Medulla oblongata (tissue), 1 donor: Measurements from ENCODE around the gene GSC2.

Experiments used
- DNase-seq: peaks from one replicate; pipeline ENCODE4 v3.0.0-alpha.2; 2015; ENCODE audit errors: extremely low spot score

The GSC2 gene

GRCh38 chr22:19152942-19153883 is 3.1 kb upstream of the GSC2 start:
- no peak for DNase-seq

- no peak for DNase-seq
These were observed 1.5 kb upstream of the GSC2 start for GRCh38 chr22:19151329-19152191.

- no peak for DNase-seq
These were observed 613 bp upstream of the GSC2 start for GRCh38 chr22:19150482-19151328.

DNA sequence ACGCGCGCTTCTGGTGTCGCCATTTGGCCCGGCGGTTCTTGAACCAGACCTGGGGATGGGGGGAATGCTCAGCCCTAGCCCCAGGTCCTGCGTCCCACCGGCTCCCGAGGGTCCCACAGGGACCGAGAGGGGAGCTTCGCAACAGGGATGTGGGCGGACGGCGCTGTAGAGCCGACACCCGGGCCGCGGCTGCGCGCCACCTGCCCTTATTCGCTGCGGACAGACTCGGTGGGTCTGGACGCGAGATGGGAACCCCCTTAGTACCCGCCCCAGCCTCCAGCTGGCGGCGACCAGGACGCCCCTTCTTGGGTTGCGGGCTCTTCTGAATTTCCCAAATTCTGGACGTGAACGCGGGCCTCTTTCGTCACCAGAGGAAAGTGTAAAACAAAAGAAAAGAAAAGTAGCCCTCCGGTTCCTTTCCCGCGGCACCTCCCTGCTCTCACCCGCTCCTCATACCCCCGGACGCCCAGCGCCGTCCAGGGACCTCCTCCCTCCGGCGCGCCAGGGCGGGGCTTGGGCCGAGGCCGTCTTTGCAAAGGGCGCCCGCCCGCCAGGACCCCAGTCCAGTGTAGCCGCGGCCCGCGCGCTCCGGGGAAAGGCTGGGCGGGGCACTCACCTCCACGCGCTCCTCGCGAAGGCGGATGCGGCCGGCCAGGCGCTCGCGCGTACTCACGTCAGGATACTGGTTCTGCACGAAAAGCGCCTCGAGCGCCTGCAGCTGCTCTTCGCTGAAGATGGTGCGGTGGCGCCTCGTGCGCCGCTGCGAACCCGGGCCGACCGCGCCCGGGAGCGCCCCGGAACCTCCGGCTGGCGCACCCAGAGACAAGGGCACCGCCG is 827 bp downstream of the GSC2 start:
- DNase-seq, result no peak

DNA sequence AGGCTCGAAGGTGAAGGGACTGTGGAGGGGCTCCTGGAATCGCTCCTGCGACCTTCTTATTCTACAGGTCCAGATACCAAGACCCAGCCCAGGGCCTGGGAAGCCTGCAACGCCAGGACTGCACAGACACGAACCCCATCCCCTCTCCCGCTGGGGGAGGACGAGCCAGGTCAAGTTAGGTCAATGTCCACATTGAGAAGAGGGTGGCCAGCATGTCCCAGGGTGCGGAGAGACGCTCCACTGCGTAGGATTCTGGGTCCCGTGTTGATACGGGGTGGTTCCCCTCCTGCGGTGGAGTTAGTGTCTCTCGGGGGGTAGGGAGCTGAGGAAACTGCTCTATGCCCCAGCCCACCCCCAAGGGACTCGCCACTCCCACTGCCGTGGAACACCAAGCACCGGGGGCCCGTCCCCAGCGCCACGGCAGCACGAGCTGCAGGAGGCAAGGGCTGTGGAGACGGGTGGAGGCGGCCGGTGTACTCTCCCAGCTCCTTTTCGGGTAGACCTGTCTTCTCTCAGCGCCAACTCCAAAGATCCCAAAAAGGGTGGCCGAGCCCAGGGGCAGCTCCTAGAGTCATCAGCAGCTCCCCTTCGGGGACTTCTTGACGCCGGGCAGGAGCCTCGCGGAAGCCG is 1.6 kb downstream of the GSC2 start:
- DNase-seq, result no peak

DNA sequence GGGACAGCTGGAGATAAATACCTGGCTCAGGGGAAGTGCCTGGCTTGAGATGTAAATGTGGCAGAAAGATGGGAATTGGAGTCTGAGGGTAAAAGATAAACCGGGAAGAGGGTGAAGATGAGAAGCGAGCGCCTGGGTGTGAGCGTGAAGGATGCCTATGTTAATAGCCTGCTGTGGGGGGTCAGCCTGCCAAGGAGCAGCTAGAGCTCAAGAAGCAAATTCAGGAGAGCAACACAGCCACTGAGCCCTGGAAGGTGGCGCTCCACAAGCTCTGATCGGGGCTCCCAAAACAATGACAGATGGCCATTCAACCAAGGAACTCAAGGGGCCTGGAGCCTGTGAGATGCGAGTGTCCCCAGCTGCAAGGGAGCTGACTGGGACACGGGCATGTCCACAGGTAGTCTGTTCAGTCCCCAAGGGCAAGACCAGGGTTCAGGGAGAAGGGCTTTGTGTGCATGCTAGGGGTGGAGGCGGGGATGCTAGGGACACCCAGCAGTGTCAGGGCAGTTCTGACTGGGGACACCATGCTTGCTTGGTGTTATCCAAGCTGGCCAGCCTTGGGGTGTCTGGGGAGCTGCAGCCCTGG is 2.8 kb downstream of the GSC2 start:
- no peak for DNase-seq

GRCh38 chr22:19146215-19146968 is 3.7 kb downstream of the GSC2 start:
- no peak for DNase-seq

GRCh38 chr22:19143967-19144400 is 6.1 kb downstream of the GSC2 start:
- DNase-seq, result no peak

GRCh38 chr22:19143212-19143611 is 6.9 kb downstream of the GSC2 start:
- no peak for DNase-seq

GRCh38 chr22:19142394-19142793 is 7.7 kb downstream of the GSC2 start:
- DNase-seq, result no peak

DNA sequence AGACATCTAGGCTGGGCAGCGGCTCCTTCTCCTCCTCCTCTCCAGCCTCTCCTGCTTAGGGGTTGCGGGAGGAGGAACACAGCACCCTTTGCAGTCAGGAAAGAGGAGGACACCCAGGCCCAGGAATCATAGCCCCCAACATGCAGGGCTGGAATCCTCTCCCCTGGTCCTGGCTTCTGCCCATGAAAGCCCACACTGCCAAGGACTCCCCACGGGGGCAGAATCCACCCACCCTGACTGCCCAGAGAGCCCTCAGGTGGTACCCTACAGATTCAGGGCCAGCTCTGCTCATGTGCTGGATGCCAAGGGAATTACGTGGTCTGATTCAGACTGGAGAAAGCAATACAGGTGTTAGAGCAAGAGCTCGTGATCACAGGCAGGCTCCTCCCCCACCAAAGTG is 10.1 kb downstream of the GSC2 start:
- DNase-seq, result no peak

GRCh38 chr22:19139001-19139356 is 11.1 kb downstream of the GSC2 start:
- no peak for DNase-seq

GRCh38 chr22:19138217-19139000 is 11.7 kb downstream of the GSC2 start:
- DNase-seq, result no peak

DNA sequence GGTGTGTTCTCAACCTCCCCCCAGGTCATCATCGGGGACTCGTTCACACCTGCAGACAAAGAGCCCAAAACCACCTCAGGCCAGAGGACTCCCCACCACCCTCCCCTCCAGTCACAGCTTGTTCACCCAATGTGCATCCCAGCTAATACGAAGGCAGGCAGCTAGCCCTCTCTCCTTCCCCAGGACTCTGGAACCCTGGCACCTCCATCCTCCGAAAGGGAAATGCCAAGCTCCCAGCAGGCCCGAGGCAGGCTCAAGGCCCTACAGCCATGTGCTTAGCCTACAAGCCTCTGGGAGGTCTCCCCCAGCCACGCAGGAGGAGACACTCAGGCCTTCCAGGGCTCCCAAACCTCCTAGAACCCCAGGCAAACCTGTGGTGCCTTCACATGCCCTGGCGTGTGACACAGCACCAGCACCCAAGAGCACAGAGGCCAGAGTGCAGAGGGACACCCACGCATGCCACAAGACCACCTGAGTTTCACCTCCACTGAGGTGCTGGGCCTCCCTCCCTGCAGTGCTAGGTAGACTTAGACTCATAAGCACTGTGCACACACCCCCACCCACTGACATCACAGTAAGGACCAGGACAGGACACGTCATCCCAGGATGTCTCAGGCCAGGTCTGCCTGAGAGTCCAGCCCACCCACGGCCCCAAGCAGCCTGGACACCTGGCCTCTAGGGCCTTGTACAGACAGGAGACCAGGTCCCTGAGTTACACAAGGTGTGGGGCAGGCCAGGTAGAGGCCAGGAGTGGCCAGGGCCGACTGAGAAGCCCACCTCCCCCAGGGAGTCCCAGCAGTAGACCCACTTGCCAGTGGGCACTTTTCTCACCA is 12.5 kb downstream of the GSC2 start:
- no peak for DNase-seq

GRCh38 chr22:19136915-19137314 is 13.2 kb downstream of the GSC2 start:
- DNase-seq, result no peak

- no peak for DNase-seq
These were observed 15.2 kb downstream of the GSC2 start for GRCh38 chr22:19134874-19135273.

- no peak for DNase-seq
These were observed 15.8 kb downstream of the GSC2 start for GRCh38 chr22:19134176-19134831.
